ENCODE results near the gene CPT1B.

Gene CPT1B

DNA sequence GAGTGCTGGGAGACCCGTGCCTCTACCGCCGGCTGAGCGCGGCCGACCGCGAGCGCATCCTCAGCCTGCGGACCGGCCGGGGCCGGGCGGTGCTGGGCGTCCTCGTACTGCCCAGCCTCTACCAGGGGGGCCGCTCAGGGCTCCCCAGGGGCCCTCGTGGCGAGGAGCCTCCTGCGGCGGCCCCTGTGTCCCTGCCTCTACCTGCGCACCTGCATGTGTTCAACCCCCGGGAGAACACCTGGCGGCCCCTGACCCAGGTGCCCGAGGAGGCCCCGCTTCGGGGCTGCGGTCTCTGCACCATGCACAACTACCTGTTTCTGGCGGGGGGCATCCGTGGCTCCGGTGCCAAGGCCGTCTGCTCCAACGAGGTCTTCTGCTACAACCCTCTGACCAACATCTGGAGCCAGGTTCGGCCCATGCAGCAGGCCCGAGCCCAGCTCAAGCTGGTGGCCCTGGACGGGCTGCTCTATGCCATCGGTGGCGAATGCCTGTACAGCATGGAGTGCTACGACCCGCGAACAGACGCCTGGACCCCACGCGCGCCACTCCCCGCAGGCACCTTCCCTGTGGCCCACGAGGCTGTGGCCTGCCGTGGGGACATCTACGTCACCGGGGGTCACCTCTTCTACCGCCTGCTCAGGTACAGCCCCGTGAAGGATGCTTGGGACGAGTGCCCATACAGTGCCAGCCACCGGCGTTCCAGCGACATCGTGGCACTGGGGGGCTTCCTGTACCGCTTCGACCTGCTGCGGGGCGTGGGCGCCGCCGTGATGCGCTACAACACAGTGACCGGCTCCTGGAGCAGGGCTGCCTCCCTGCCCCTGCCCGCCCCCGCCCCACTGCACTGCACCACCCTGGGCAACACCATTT is 29.1 kb downstream of the CPT1B start:
- no peak for DNase-seq (ENCODE audit: low read depth)
- H3K4me3 ChIP-seq (ENCODE audit: low read depth, low read length): no peak overlapping the region

GRCh38 chr22:50548040-50548920 is 29.9 kb downstream of the CPT1B start:
- no peak overlapping the region for H3K4me3 ChIP-seq (ENCODE audit: low read depth, low read length)
- TF ChIP-seq, protein P1, sequence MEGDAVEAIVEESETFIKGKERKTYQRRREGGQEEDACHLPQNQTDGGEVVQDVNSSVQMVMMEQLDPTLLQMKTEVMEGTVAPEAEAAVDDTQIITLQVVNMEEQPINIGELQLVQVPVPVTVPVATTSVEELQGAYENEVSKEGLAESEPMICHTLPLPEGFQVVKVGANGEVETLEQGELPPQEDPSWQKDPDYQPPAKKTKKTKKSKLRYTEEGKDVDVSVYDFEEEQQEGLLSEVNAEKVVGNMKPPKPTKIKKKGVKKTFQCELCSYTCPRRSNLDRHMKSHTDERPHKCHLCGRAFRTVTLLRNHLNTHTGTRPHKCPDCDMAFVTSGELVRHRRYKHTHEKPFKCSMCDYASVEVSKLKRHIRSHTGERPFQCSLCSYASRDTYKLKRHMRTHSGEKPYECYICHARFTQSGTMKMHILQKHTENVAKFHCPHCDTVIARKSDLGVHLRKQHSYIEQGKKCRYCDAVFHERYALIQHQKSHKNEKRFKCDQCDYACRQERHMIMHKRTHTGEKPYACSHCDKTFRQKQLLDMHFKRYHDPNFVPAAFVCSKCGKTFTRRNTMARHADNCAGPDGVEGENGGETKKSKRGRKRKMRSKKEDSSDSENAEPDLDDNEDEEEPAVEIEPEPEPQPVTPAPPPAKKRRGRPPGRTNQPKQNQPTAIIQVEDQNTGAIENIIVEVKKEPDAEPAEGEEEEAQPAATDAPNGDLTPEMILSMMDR (IDR thresholded peaks at IDR 0.05; ENCODE audit: control insufficient read depth, extremely low read depth, insufficient read depth): no peak
- DNase-seq (ENCODE audit: low read depth): no peak

More for the DNA sequence above, 29.1 kb downstream of the CPT1B start:
- TF ChIP-seq, protein P1 (IDR thresholded peaks at IDR 0.05; ENCODE audit: control insufficient read depth, extremely low read depth, insufficient read depth): no peak

DNA sequence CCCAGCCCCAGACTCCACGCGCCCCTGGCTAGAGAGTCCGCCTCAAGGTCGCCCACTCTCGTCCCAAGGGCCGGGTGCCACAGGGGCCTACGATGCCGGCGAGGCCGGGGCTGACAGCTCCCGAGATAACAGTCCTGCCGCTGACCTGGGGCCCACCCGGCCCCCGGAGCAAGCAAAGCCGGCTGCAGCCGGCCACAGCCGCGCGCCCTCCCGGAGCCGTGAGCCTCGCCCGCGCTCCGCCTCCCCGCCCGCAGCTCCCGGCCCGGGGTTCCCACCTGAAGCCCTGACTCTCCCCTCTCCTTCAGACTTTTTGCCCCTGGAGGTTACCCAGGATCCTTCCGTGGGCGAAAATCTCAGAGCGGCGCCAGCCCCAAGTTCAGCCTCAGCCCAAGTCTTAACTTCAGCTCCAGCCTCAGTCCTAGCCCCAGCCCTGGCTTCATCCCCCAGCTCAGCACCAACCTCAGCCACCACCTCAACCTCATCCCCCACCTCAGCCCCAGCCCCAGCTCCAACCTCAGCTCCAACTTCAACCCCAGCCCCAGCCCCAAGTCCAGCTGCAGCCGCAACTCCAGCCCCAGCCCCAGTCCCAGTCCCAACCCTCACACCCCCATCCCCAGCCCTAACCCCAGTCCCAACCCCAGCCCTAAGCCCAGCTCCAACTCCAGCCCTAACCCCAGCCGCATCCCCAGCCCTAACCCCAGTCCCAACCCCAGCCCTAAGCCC is 30.8 kb downstream of the CPT1B start:
- TF ChIP-seq, protein P1 (IDR thresholded peaks at IDR 0.05; ENCODE audit: control insufficient read depth, extremely low read depth, insufficient read depth): no peak
- no peak overlapping the region for H3K4me3 ChIP-seq (ENCODE audit: low read depth, low read length)
- no peak for DNase-seq (ENCODE audit: low read depth)

GRCh38 chr22:50546326-50547262 is 31.6 kb downstream of the CPT1B start:
- TF ChIP-seq, protein P1 (IDR thresholded peaks at IDR 0.05; ENCODE audit: control insufficient read depth, extremely low read depth, insufficient read depth): no peak
- DNase-seq (ENCODE audit: low read depth): no peak
- no peak overlapping the region for H3K4me3 ChIP-seq (ENCODE audit: low read depth, low read length)

- no peak within 1 kb of the TSS for H3K4me3 ChIP-seq (ENCODE audit: low read depth, low read length)
- DNase-seq (ENCODE audit: low read depth): no peak
Observed at GRCh38 chr22:50545522-50546325, 32.5 kb downstream of the CPT1B start, which contains the start of gene KLHDC7B. Gene KLHDC7B (plus strand): TSS chr22:50545899. CDS start chr22:50546244, 345 bp downstream.

More at GRCh38 chr22:50545522-50546325, 32.5 kb downstream of the CPT1B start, which contains the start of gene KLHDC7B:
- TF ChIP-seq, protein P1 (IDR thresholded peaks at IDR 0.05; ENCODE audit: control insufficient read depth, extremely low read depth, insufficient read depth): no peak

Data from LNCaP clone FGC (cell line).